ENCODE data around the gene B3GNT9. TPM values are rescaled to one million over a fixed set of nuclear protein-coding genes. Genes with fewer than 3 reads are reported as not detected.

The B3GNT9 gene
- total RNA-seq, 1 donor from 2014 or later = 44.1 TPM

DNA sequence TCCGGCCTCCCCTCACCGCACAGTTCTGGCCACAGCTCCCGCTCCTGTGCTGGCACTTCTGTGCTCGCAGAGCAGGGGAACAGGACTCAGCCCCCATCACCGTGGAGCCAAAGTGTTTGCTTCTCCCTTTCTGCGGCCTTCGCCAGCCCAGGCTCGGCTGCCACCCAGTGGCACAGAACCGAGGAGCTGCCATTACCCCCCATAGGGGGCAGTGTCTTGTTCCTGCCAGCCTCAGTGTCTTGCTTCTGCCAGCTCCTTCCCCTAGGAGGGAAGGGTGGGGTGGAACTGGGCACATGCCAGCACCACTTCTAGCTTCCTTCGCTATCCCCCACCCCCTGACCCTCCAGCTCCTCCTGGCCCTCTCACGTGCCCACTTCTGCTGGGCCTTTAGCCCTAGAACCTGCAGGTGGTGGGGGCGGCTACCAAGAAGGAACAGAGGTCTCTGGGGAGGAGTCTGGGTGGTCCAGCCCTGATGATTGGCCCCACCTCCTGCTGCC lies 47.5 kb upstream of the B3GNT9 start:
- H3K27ac Mint-ChIP-seq (ENCODE audit: unreplicated experiment) = peak overlapping the region; percentile 38

DNA sequence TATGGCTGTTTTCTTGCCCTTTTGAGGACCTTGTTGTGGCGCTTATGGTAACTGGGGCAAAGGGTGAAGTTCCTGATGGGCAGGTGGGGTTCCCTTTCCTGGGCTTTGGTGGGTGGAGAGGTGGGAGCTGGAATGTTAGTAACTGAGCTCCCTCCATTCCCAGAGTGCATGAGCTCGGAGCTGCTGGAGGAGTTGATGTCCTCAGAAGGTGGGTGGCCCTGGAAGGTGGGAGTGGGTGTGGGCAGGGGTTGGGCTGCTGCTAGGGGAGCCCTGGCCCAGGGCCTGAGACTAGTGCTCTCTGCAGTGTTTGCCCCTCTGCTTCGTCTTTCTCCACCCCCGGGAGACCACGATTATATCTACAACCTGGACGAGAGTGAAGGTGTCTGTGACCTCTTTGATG lies 46.9 kb upstream of the B3GNT9 start:
- Mint-ChIP-seq H3K27ac (ENCODE audit: unreplicated experiment) (no peak overlapping the region), H3K36me3 (ENCODE audit: unreplicated experiment) (peaks cover 26% of the 10 kb centered on the region), H3K4me3 (ENCODE audit: unreplicated experiment) (no peak overlapping the region), H3K9me3 (ENCODE audit: unreplicated experiment) (no peaks in the 10 kb centered on the region), H3K27me3 (ENCODE audit: unreplicated experiment) (no peaks in the 10 kb centered on the region), H3K4me1 (ENCODE audit: unreplicated experiment) (peaks cover 22% of the 10 kb centered on the region)
- no peak for DNase-seq (ENCODE audit: extremely low spot score, unreplicated experiment)
- TF ChIP-seq, protein P1, sequence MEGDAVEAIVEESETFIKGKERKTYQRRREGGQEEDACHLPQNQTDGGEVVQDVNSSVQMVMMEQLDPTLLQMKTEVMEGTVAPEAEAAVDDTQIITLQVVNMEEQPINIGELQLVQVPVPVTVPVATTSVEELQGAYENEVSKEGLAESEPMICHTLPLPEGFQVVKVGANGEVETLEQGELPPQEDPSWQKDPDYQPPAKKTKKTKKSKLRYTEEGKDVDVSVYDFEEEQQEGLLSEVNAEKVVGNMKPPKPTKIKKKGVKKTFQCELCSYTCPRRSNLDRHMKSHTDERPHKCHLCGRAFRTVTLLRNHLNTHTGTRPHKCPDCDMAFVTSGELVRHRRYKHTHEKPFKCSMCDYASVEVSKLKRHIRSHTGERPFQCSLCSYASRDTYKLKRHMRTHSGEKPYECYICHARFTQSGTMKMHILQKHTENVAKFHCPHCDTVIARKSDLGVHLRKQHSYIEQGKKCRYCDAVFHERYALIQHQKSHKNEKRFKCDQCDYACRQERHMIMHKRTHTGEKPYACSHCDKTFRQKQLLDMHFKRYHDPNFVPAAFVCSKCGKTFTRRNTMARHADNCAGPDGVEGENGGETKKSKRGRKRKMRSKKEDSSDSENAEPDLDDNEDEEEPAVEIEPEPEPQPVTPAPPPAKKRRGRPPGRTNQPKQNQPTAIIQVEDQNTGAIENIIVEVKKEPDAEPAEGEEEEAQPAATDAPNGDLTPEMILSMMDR (IDR thresholded peaks at IDR 0.05) = no peak

More for the DNA sequence above, 47.5 kb upstream of the B3GNT9 start:
- H3K4me3 Mint-ChIP-seq (ENCODE audit: unreplicated experiment) = no peak overlapping the region
- peaks cover 26% of the 10 kb centered on the region for H3K36me3 Mint-ChIP-seq (ENCODE audit: unreplicated experiment)
- H3K4me1 Mint-ChIP-seq (ENCODE audit: unreplicated experiment) = peaks cover 16% of the 10 kb centered on the region
- H3K9me3 Mint-ChIP-seq (ENCODE audit: unreplicated experiment) = no peaks in the 10 kb centered on the region
- DNase-seq (ENCODE audit: extremely low spot score, unreplicated experiment) = no peak
- H3K27me3 Mint-ChIP-seq (ENCODE audit: unreplicated experiment) = no peaks in the 10 kb centered on the region
- TF ChIP-seq, protein P1 (IDR thresholded peaks at IDR 0.05) = peak; percentile 61

DNA sequence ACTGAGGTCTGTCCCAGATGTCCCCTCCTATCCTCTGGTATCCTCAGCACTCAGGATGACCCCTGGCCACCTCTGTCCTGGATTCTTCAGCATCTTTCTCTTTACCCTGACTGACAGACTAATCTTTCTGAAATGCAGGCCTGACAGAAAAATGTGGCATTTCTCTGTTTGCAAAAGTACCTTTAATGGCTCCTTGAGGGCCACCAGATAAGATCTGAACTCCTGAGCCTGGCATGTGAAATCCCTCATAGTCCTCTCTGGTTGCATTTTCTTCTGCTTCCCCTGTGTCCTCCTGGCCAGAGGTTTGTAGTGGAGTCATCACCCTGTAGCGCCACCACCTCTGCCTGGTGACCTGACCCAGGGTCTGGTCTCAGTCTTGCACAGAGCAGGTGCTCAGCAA lies 46.1 kb upstream of the B3GNT9 start:
- TF ChIP-seq, protein P1 (IDR thresholded peaks at IDR 0.05) = no peak
- H3K4me3 Mint-ChIP-seq (ENCODE audit: unreplicated experiment) = no peak overlapping the region
- DNase-seq (ENCODE audit: extremely low spot score, unreplicated experiment) = no peak
- H3K27me3 Mint-ChIP-seq (ENCODE audit: unreplicated experiment) = no peaks in the 10 kb centered on the region
- H3K36me3 Mint-ChIP-seq (ENCODE audit: unreplicated experiment) = peaks cover 24% of the 10 kb centered on the region
- H3K4me1 Mint-ChIP-seq (ENCODE audit: unreplicated experiment) = peaks cover 26% of the 10 kb centered on the region
- no peak overlapping the region for H3K27ac Mint-ChIP-seq (ENCODE audit: unreplicated experiment)
- no peaks in the 10 kb centered on the region for H3K9me3 Mint-ChIP-seq (ENCODE audit: unreplicated experiment)

DNA sequence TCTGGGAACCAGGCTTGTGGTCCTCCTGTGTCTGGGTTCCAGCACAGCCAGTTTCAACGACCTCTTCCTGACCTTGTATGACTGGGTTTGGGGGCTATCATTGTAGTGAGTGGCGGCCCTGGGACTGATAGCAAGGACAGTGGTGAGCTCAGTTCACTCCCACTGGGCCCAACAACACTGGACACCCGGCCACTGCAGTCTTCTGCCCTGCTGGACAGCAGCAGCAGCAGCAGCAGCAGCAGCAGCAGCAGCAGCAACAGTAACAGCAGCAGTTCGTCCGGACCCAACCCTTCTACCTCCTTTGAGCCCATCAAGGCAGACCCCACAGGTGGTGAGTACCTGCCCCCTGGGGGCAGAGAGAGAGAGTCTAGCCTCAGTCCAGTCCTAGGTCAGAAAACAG lies 44.9 kb upstream of the B3GNT9 start:
- Mint-ChIP-seq H3K4me3 (ENCODE audit: unreplicated experiment) (no peak overlapping the region), H3K4me1 (ENCODE audit: unreplicated experiment) (peaks cover 33% of the 10 kb centered on the region), H3K36me3 (ENCODE audit: unreplicated experiment) (peaks cover 24% of the 10 kb centered on the region), H3K27ac (ENCODE audit: unreplicated experiment) (no peak overlapping the region), H3K27me3 (ENCODE audit: unreplicated experiment) (no peaks in the 10 kb centered on the region), H3K9me3 (ENCODE audit: unreplicated experiment) (no peaks in the 10 kb centered on the region)
- DNase-seq (ENCODE audit: extremely low spot score, unreplicated experiment) = no peak
- TF ChIP-seq, protein P1 (IDR thresholded peaks at IDR 0.05) = no peak

DNA sequence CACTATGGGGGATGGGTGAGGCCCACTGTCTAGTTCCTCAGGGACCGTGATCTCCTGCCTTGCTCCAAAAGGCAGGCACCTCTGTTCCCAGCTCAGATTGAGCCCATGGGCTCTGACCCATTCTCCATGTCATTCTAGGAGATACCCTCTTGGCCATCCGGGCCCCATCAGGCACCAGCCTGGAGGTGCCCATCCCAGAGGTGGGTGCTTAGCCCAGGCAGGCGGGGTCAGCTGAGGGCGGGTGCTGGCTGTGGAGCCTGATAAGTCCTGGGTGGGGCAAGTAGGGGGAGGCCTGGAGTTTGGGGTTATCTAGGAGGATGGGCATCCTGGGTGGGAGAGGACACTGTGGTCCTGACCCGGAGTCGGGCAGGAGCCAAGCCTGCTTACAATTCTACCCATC lies 43.5 kb upstream of the B3GNT9 start:
- H3K36me3 Mint-ChIP-seq (ENCODE audit: unreplicated experiment) = peaks cover 22% of the 10 kb centered on the region
- TF ChIP-seq, protein P1 (IDR thresholded peaks at IDR 0.05) = no peak
- peak overlapping the region; percentile 84 for H3K4me3 Mint-ChIP-seq (ENCODE audit: unreplicated experiment)
- no peak overlapping the region for H3K27ac Mint-ChIP-seq (ENCODE audit: unreplicated experiment)
- H3K4me1 Mint-ChIP-seq (ENCODE audit: unreplicated experiment) = peaks cover 31% of the 10 kb centered on the region
- no peak for DNase-seq (ENCODE audit: extremely low spot score, unreplicated experiment)
- H3K27me3 Mint-ChIP-seq (ENCODE audit: unreplicated experiment) = no peaks in the 10 kb centered on the region
- H3K9me3 Mint-ChIP-seq (ENCODE audit: unreplicated experiment) = no peaks in the 10 kb centered on the region
